SK-N-SH (cell line): ENCODE data around the gene MLC1. TPM values are rescaled to one million over a fixed set of nuclear protein-coding genes. Genes with fewer than 3 reads are reported as not detected.

Source experiments
- CTCF ChIA-PET: fragments of 300-600, 350-600 bp; formaldehyde crosslinking; extraction: SDS; loops from one replicate; lab custom pipeline; 2021; lab: Yijun Ruan, JAX
- POLR2A ChIA-PET: fragments of 350-600 bp; sonication (Branson Sonifier 250); formaldehyde crosslinking; extraction: SDS; loops from one replicate; lab custom pipeline; 2020; ENCODE audit warnings: antibody characterized with exemption, inconsistent platforms; lab: Yijun Ruan, JAX
- DNase-seq: peaks from one replicate; pipeline ENCODE4 v3.0.0; 2012
- H2AFZ ChIP-seq: fragments of 200-600 bp; sonication (generic); 2 replicates; pipeline ENCODE4 v1.8.1; 2016; ENCODE audit warnings: antibody characterized with exemption, mild to moderate bottlenecking, low read depth
- H3F3A ChIP-seq: fragments of 200-600 bp; sonication (generic); replicated peaks from 2 replicates; pipeline ENCODE3; 2016; ENCODE audit warnings: antibody characterized with exemption, mild to moderate bottlenecking; ENCODE audit not compliant: insufficient read depth
- H3K27ac ChIP-seq, 2 experiments: fragments of 200-500 bp in 1 of 2; fragments of 200-600 bp in 1 of 2; sonication (Bioruptor generic) in 1 of 2; sonication (generic), shearing (Covaris generic) in 1 of 2; 2 replicates each; pipeline versions ENCODE4 v1.5.1 to v1.6.1; 2014 to 2016; ENCODE audit warnings: low read depth in 2 of 2, inconsistent platforms in 1 of 2, low read length in 1 of 2, mild to moderate bottlenecking in 1 of 2, mixed read lengths in 1 of 2
- H3K27me3 ChIP-seq: fragments of 200-600 bp; sonication (generic), shearing (Covaris generic); 2 replicates; pipeline ENCODE4 v1.6.1; 2016; ENCODE audit warnings: mixed run types; ENCODE audit not compliant: insufficient read depth
- H3K36me3 ChIP-seq, 2 experiments: fragments of 200-500 bp in 1 of 2; fragments of 200-600 bp in 1 of 2; sonication (Bioruptor generic) in 1 of 2; sonication (generic) in 1 of 2; replicated peaks in 1 of 2; 2 replicates each; pipeline versions ENCODE3 to v1.5.1; 2014 to 2016; ENCODE audit warnings: low read length in 1 of 2, mild to moderate bottlenecking in 1 of 2; ENCODE audit not compliant: insufficient read depth in 2 of 2, control insufficient read depth in 1 of 2
- H3K4me1 ChIP-seq, 2 experiments: fragments of 200-500 bp in 1 of 2; fragments of 200-600 bp in 1 of 2; sonication (Bioruptor generic) in 1 of 2; sonication (generic), shearing (Covaris generic) in 1 of 2; 2 replicates each; pipeline versions ENCODE4 v1.5.1 to v1.6.1; 2014 to 2016; ENCODE audit warnings: low read depth in 1 of 2, low read length in 1 of 2, mixed run types in 1 of 2; ENCODE audit not compliant: insufficient read depth in 2 of 2, control insufficient read depth in 1 of 2
- H3K4me2 ChIP-seq: fragments of 200-600 bp; sonication (generic), shearing (Covaris generic); 2 replicates; pipeline ENCODE4 v1.6.1; 2017; ENCODE audit warnings: mixed run types
- H3K4me3 ChIP-seq, 2 experiments: fragments of 200-500 bp in 1 of 2; fragments of 200-600 bp in 1 of 2; sonication (Bioruptor generic) in 1 of 2; sonication (generic), shearing (Covaris generic) in 1 of 2; 2 replicates each; pipeline versions ENCODE4 v1.5.1 to v1.8.1; 2014 to 2016; ENCODE audit warnings: low read depth in 2 of 2, inconsistent platforms in 1 of 2, low read length in 1 of 2, mild to moderate bottlenecking in 1 of 2, mixed read lengths in 1 of 2, moderate library complexity in 1 of 2
- H3K79me2 ChIP-seq: fragments of 200-600 bp; sonication (generic); 2 replicates; pipeline ENCODE4 v1.8.1; 2017; ENCODE audit warnings: mild to moderate bottlenecking; ENCODE audit not compliant: insufficient read depth
- H3K9ac ChIP-seq: fragments of 200-600 bp; sonication (generic); 2 replicates; pipeline ENCODE4 v1.6.1; 2017; ENCODE audit warnings: mixed run types
- H3K9me2 ChIP-seq: fragments of 200-600 bp; sonication (generic); 2 replicates; pipeline ENCODE4 v1.6.1; 2017; ENCODE audit warnings: mixed run types
- H3K9me3 ChIP-seq: fragments of 200-600 bp; sonication (generic); 2 replicates; pipeline ENCODE4 v1.6.1; 2017; ENCODE audit warnings: mixed run types, mild to moderate bottlenecking, moderate library complexity
- H4K20me1 ChIP-seq: fragments of 200-600 bp; sonication (generic); 2 replicates; pipeline ENCODE4 v1.6.1; 2017; ENCODE audit warnings: mild to moderate bottlenecking, mixed run types; ENCODE audit not compliant: insufficient read depth
- EZH2phosphoT487 ChIP-seq: fragments of 200-600 bp; sonication (generic); IDR thresholded peaks from 2 replicates; pipeline ENCODE4 v1.6.1; 2017; ENCODE audit warnings: low read depth, mixed run types, mild to moderate bottlenecking, antibody characterized with exemption, moderate library complexity, borderline replicate concordance
- FOXJ3 ChIP-seq: sonication (generic); formaldehyde crosslinking; IDR thresholded peaks from 2 replicates; pipeline ENCODE4 v1.5.1; 2020; ENCODE audit warnings: mild to moderate bottlenecking, missing genetic modification reagents
- IRF3 ChIP-seq: fragments of 150-350 bp; IDR thresholded peaks from 2 replicates; pipeline ENCODE4 v1.6.1; 2016; ENCODE audit warnings: mild to moderate bottlenecking, low read depth, low read length
- MEF2A ChIP-seq: IDR thresholded peaks from 2 replicates; pipeline ENCODE4 v1.4.0; 2012; ENCODE audit warnings: low read depth, borderline replicate concordance
- MXI1 ChIP-seq: IDR thresholded peaks from 2 replicates; pipeline ENCODE4 v1.6.1; 2012; ENCODE audit warnings: mild to moderate bottlenecking, low read depth, low read length, improper control_type of control experiment
- RFX5 ChIP-seq: IDR thresholded peaks from 2 replicates; pipeline ENCODE4 v1.6.1; 2012; ENCODE audit warnings: mild to moderate bottlenecking, improper control_type of control experiment, low read length
- SIN3A ChIP-seq: IDR thresholded peaks from 2 replicates; pipeline ENCODE4 v1.6.1; 2012; ENCODE audit warnings: low read depth, mild to moderate bottlenecking, low read length, moderate library complexity, borderline replicate concordance
- TAF1 ChIP-seq: IDR thresholded peaks from 2 replicates; pipeline ENCODE4 v1.6.1; 2012; ENCODE audit warnings: low read depth, mild to moderate bottlenecking, low read length, moderate library complexity, borderline replicate concordance
- ZBTB33 ChIP-seq: IDR thresholded peaks from 2 replicates; pipeline ENCODE4 v1.4.0; 2012; ENCODE audit warnings: low read depth, borderline replicate concordance
- WGBS: methylation state at CpG from one replicate; pipeline ENCODE4 v1.1.6; 2017; ENCODE audit warnings: low lambda C conversion rate; 5-methylcytosine and 5-hydroxymethylcytosine counted together
- polyA plus RNA-seq, 3 experiments: library from polyadenylated mRNA; depleted of rRNA; stranded (reverse); fragments of >200 nt; gene quantifications; 2 replicates each; pipeline ENCODE4 v1.2.3, GENCODE V29; 2012

Gene MLC1
- polyA plus RNA-seq, 1 of the 3 experiments (the other 2 are of a cell fraction), result not detected

GRCh38 chr22:50129121-50129736 lies 44.0 kb upstream of the MLC1 start:
- no peak for TF ChIP-seq RFX5
- TF ChIP-seq MXI1, result no peak
- TF ChIP-seq TAF1, result no peak
- Histone ChIP-seq H4K20me1 (no peaks in the 10 kb centered on the region), H3K9ac (no peak overlapping the region), H3K4me2 (no peak overlapping the region), H3K79me2 (no peaks in the 10 kb centered on the region), H3K36me3 (no peaks in the 10 kb centered on the region), H3K9me3 (peaks cover under 1% of the 10 kb centered on the region; the same call in 1 of the 2 replicates), H3K27ac (no peak overlapping the region), H3F3A (no peaks in the 10 kb centered on the region), H3K4me3 (no peak overlapping the region), H3K9me2 (no peaks in the 10 kb centered on the region), H3K27me3 (no peaks in the 10 kb centered on the region), H3K4me1 (no peaks in the 10 kb centered on the region), H2AFZ (no peak overlapping the region)
- DNase-seq, result no peak
- CTCF ChIA-PET, result interaction anchor here (2.3 kb wide), 1 partner anchor 19 kb away, joined by 5 read pairs; no protein-coding TSS in a partner anchor
- WGBS, result 81% methylated on average over 10 of the region's 10 CpGs
- POLR2A ChIA-PET, result interaction anchor here (0.7 kb wide), 1 partner anchor 15 kb away, joined by 3 read pairs; no protein-coding TSS in a partner anchor

- no peak for TF ChIP-seq MEF2A
- no peak for TF ChIP-seq EZH2phosphoT487
- TF ChIP-seq FOXJ3 (CRISPR knock-in tag), result no peak
- no peak for TF ChIP-seq SIN3A
- TF ChIP-seq IRF3, result no peak
- H3K4me3 ChIP-seq, result no peak overlapping the region
- H3K27me3 ChIP-seq, result no peaks in the 10 kb centered on the region
- no peak for DNase-seq
- H3K36me3 ChIP-seq, result no peaks in the 10 kb centered on the region
- H3K9me2 ChIP-seq, result no peaks in the 10 kb centered on the region
- H3F3A ChIP-seq, result peaks cover 2% of the 10 kb centered on the region
- CTCF ChIA-PET, result interaction anchor here (1.0 to 2.2 kb wide), 3 partner anchors 17 to 131 kb away, joined by 3 to 9 read pairs (median 3); no protein-coding TSS in a partner anchor
- POLR2A ChIA-PET, result no interaction called here
- no peaks in the 10 kb centered on the region for H3K4me1 ChIP-seq
- no peak overlapping the region for H3K27ac ChIP-seq
- H3K9me3 ChIP-seq, result peaks cover 11% of the 10 kb centered on the region; the same call in 1 of the 2 replicates
- H4K20me1 ChIP-seq, result no peaks in the 10 kb centered on the region
- H3K4me2 ChIP-seq, result no peak overlapping the region
- no peak overlapping the region for H2AFZ ChIP-seq
- no peaks in the 10 kb centered on the region for H3K79me2 ChIP-seq
- no peak overlapping the region for H3K9ac ChIP-seq
- WGBS, result 67% methylated on average over 9 of the region's 9 CpGs
Observed at GRCh38 chr22:50125029-50125428, 39.8 kb upstream of the MLC1 start.

- ChIA-PET POLR2A (no interaction called here), CTCF (interaction anchor here (1.1 kb wide), 1 partner anchor 115 kb away, joined by 3 read pairs; no protein-coding TSS in a partner anchor)
- DNase-seq, result no peak
- Histone ChIP-seq H4K20me1 (no peaks in the 10 kb centered on the region), H3K9me2 (no peaks in the 10 kb centered on the region), H3K4me1 (peaks cover 4% of the 10 kb centered on the region in 2 experiments; a peak in 1 of 4 replicates), H3K27ac (no peak overlapping the region), H3K4me3 (no peak overlapping the region), H3K27me3 (no peaks in the 10 kb centered on the region), H2AFZ (no peak overlapping the region), H3K36me3 (no peaks in the 10 kb centered on the region), H3K79me2 (no peaks in the 10 kb centered on the region), H3K4me2 (no peak overlapping the region), H3K9ac (no peak overlapping the region), H3K9me3 (peaks cover 11% of the 10 kb centered on the region; the same call in 1 of the 2 replicates), H3F3A (peaks cover 2% of the 10 kb centered on the region)
- TF ChIP-seq ZBTB33, result no peak
- WGBS, result 67% methylated on average over 4 of the region's 4 CpGs
Observed at GRCh38 chr22:50123119-50123518, 37.9 kb upstream of the MLC1 start.
